GM21529 (cell line): ENCODE results near the gene FANCG.

Experiments used
- ATAC-seq: cut with Tn5 transposase; IDR thresholded peaks from one replicate; pipeline ENCODE4 v1.9.1; 2021; ENCODE audit not compliant: unreplicated experiment

FANCG gene

GRCh38 chr9:35103660-35104191 is 24.0 kb upstream of the FANCG start:
- no peak for ATAC-seq

GRCh38 chr9:35102769-35103659 is 23.3 kb upstream of the FANCG start, which contains the start of gene STOML2:
Gene STOML2, minus strand, starts transcription at chr9:35103131. Its CDS starts 37 bp downstream, at chr9:35103094.
- ATAC-seq = peak; percentile 97

- ATAC-seq = peak; percentile 3
These were observed 22.7 kb upstream of the FANCG start for GRCh38 chr9:35102465-35102768.

GRCh38 chr9:35097573-35097972 is 17.8 kb upstream of the FANCG start:
- ATAC-seq = no peak

- peak; percentile 89 for ATAC-seq
These were observed 16.5 kb upstream of the FANCG start, which contains the start of gene PIGO for GRCh38 chr9:35096035-35096849. Gene PIGO, minus strand, starts transcription at chr9:35096591. Its CDS starts 1,026 bp downstream, at chr9:35095565.

GRCh38 chr9:35091536-35091935 is 11.8 kb upstream of the FANCG start:
- no peak for ATAC-seq

GRCh38 chr9:35089434-35089833 is 9.7 kb upstream of the FANCG start:
- no peak for ATAC-seq

- no peak for ATAC-seq
These were observed 5.3 kb upstream of the FANCG start for GRCh38 chr9:35085078-35085477.

GRCh38 chr9:35079041-35079425 is 709 bp downstream of the FANCG start:
- no peak for ATAC-seq

GRCh38 chr9:35078066-35078465 is 1.7 kb downstream of the FANCG start:
- ATAC-seq = no peak

GRCh38 chr9:35076848-35077247 is 2.9 kb downstream of the FANCG start:
- ATAC-seq = no peak

GRCh38 chr9:35075358-35075757 is 4.4 kb downstream of the FANCG start:
- no peak for ATAC-seq

GRCh38 chr9:35074791-35075190 is 5.0 kb downstream of the FANCG start:
- ATAC-seq = no peak

GRCh38 chr9:35074141-35074540 is 5.6 kb downstream of the FANCG start:
- no peak for ATAC-seq

GRCh38 chr9:35073279-35073612 is 6.5 kb downstream of the FANCG start:
- no peak for ATAC-seq

GRCh38 chr9:35072461-35073278 is 7.1 kb downstream of the FANCG start, which contains the start of gene VCP:
Gene VCP, minus strand, starts transcription at chr9:35072625. Its CDS starts 272 bp downstream, at chr9:35072353.
- ATAC-seq = peak; percentile 87

- peak; percentile 50 for ATAC-seq
These were observed 7.8 kb downstream of the FANCG start for GRCh38 chr9:35071814-35072460.

- ATAC-seq = no peak
These were observed 8.6 kb downstream of the FANCG start for GRCh38 chr9:35070823-35071813.

GRCh38 chr9:35069020-35069419 is 10.7 kb downstream of the FANCG start:
- no peak for ATAC-seq
